ENCODE measurements around the gene NFYC. TPM values are rescaled to one million over a fixed set of nuclear protein-coding genes. Genes with fewer than 3 reads are reported as not detected.

Gene NFYC
- total RNA-seq, 1 donor from 2014 or later = 49.7 TPM

DNA sequence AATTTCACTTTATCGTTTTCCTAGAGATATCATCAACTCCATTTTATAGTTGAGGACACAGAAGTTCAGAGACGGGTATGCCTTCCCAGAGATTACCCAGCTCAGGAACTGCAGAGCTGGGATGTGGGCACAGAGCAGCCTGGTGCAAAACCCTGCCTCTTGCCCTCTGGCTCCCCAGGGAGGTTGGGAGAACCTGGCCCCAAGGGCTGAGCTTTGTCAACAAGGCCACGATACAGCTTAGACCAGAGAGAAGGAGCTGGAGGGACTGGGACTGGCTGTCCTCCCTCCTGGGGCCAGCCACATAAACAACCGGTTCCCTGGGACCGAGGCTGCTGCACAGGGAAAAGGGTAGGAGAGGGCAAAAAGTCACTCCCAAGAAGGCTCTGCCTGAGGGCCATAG lies 29.8 kb upstream of the NFYC start:
- Mint-ChIP-seq H3K27ac (ENCODE audit: unreplicated experiment) (no peak overlapping the region), H3K27me3 (ENCODE audit: unreplicated experiment) (peaks cover 10% of the 10 kb centered on the region), H3K36me3 (ENCODE audit: low read depth, unreplicated experiment) (no peaks in the 10 kb centered on the region), H3K4me1 (ENCODE audit: unreplicated experiment) (peaks cover 4% of the 10 kb centered on the region), H3K9me3 (ENCODE audit: unreplicated experiment) (no peaks in the 10 kb centered on the region), H3K4me3 (ENCODE audit: unreplicated experiment) (no peak overlapping the region)
- DNase-seq (ENCODE audit: low spot score) = no peak
- TF ChIP-seq, protein P1, sequence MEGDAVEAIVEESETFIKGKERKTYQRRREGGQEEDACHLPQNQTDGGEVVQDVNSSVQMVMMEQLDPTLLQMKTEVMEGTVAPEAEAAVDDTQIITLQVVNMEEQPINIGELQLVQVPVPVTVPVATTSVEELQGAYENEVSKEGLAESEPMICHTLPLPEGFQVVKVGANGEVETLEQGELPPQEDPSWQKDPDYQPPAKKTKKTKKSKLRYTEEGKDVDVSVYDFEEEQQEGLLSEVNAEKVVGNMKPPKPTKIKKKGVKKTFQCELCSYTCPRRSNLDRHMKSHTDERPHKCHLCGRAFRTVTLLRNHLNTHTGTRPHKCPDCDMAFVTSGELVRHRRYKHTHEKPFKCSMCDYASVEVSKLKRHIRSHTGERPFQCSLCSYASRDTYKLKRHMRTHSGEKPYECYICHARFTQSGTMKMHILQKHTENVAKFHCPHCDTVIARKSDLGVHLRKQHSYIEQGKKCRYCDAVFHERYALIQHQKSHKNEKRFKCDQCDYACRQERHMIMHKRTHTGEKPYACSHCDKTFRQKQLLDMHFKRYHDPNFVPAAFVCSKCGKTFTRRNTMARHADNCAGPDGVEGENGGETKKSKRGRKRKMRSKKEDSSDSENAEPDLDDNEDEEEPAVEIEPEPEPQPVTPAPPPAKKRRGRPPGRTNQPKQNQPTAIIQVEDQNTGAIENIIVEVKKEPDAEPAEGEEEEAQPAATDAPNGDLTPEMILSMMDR (IDR thresholded peaks at IDR 0.05; ENCODE audit: unreplicated experiment) = no peak

DNA sequence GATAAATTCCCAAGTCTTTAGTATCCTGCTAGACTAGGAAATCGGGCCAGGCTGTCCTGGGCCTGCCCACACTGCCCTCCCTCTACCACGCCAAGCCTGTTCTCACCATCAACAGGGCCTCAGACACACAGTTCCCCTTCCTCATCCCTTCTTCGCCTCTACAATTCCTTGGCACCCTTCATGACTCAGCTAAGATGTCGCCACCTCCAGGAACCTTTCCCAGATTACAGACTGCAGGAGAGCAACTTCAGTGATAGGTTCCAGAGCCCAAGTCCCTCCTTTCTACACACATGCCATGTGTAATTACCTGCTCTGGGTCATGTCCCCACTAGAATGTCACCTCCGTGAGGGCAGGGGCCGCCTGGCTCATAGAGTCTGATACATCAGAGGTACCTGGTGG lies 29.4 kb upstream of the NFYC start:
- H3K27ac Mint-ChIP-seq (ENCODE audit: unreplicated experiment) = no peak overlapping the region
- H3K4me3 Mint-ChIP-seq (ENCODE audit: unreplicated experiment) = no peak overlapping the region
- no peaks in the 10 kb centered on the region for H3K36me3 Mint-ChIP-seq (ENCODE audit: low read depth, unreplicated experiment)
- H3K27me3 Mint-ChIP-seq (ENCODE audit: unreplicated experiment) = peaks cover 10% of the 10 kb centered on the region
- TF ChIP-seq, protein P1 (IDR thresholded peaks at IDR 0.05; ENCODE audit: unreplicated experiment) = no peak
- H3K4me1 Mint-ChIP-seq (ENCODE audit: unreplicated experiment) = peaks cover 4% of the 10 kb centered on the region
- H3K9me3 Mint-ChIP-seq (ENCODE audit: unreplicated experiment) = no peaks in the 10 kb centered on the region
- DNase-seq (ENCODE audit: low spot score) = no peak

DNA sequence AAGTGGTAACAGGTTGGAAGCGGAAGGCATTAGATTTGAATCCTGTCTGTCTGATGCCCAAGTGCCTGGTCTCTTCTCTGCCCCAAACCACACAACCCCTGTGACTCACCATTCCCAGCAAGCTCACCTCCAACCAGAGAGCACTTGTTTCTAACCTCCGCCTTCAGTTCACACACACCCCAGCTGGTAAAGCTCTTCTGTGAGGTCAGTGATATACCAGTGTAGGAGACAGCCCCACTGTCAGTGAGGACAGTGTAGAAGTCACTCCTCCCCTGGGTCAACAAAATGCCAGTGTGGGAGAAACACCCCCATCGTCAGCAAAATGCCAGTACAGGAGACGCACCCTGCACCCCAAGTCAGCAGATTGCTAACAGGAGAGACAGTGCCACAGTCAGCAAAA lies 28.6 kb upstream of the NFYC start:
- H3K9me3 Mint-ChIP-seq (ENCODE audit: unreplicated experiment) = no peaks in the 10 kb centered on the region
- H3K4me1 Mint-ChIP-seq (ENCODE audit: unreplicated experiment) = peaks cover 4% of the 10 kb centered on the region
- no peaks in the 10 kb centered on the region for H3K36me3 Mint-ChIP-seq (ENCODE audit: low read depth, unreplicated experiment)
- TF ChIP-seq, protein P1 (IDR thresholded peaks at IDR 0.05; ENCODE audit: unreplicated experiment) = no peak
- no peak for DNase-seq (ENCODE audit: low spot score)
- no peak overlapping the region for H3K27ac Mint-ChIP-seq (ENCODE audit: unreplicated experiment)
- H3K4me3 Mint-ChIP-seq (ENCODE audit: unreplicated experiment) = no peak overlapping the region
- H3K27me3 Mint-ChIP-seq (ENCODE audit: unreplicated experiment) = peaks cover 8% of the 10 kb centered on the region

DNA sequence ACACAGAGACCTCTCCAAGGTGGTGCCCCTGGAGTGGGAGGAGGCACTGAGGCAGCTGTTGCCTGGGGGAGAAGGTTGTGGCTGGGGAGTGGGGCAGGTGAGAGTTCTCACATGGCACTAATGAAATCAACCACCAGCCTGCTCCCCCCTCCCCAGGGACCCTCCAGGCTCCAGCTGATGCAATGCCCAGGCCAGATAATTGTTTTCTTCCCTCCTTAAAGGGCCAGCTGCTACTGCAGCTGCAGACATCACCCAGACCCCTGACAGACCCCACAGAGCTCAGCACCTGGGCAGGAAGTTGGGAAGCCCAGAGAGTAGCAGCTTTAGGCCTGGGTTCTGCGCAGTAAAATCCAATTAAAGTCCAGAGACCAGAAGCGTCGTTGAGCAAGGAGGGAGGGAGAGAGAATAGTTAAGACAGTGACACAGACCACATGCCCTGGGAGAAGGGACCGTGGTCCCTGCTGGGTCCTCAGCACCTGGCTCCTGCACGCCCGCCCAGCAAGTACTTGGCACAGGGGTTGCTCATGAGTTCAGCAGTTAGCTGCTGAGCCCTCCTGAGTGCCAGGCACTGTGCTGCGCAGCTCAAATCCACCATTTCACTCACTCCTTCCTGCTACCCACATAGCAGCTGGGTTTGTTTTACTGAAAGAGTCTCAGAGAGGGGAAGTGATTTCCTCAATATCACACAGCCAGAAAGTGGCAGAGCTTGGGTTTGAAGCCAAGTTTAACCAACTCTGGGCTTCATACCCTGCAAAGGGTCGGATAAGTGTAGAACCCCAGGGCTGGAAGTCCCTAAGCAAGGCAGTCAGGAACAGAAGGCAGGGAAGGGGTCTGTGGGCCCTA lies 28.0 kb upstream of the NFYC start:
- Mint-ChIP-seq H3K36me3 (ENCODE audit: low read depth, unreplicated experiment) (no peaks in the 10 kb centered on the region), H3K9me3 (ENCODE audit: unreplicated experiment) (no peaks in the 10 kb centered on the region), H3K4me1 (ENCODE audit: unreplicated experiment) (peaks cover 4% of the 10 kb centered on the region), H3K27ac (ENCODE audit: unreplicated experiment) (no peak overlapping the region), H3K27me3 (ENCODE audit: unreplicated experiment) (peaks cover 8% of the 10 kb centered on the region), H3K4me3 (ENCODE audit: unreplicated experiment) (no peak overlapping the region)
- TF ChIP-seq, protein P1 (IDR thresholded peaks at IDR 0.05; ENCODE audit: unreplicated experiment) = no peak
- DNase-seq (ENCODE audit: low spot score) = no peak

DNA sequence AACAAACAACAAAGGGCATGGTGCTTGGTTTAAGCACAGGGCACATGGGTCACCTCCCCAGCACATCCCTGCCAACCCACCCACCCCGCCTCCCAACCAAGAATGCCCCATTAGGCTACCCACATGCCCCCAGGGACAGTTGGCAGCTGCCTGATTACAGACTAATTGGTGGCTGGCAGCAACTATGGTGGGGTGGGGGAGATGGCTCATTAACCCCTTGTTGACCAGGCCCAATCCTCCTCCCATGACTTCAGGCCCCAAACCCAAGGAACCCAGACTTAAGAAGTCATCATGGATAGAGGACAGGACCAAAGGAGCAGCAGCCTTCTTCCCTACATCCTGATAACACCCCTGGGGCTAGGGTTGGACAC lies 27.4 kb upstream of the NFYC start:
- TF ChIP-seq, protein P1 (IDR thresholded peaks at IDR 0.05; ENCODE audit: unreplicated experiment) = no peak
- Mint-ChIP-seq H3K4me3 (ENCODE audit: unreplicated experiment) (no peak overlapping the region), H3K9me3 (ENCODE audit: unreplicated experiment) (no peaks in the 10 kb centered on the region), H3K27me3 (ENCODE audit: unreplicated experiment) (peaks cover 8% of the 10 kb centered on the region), H3K4me1 (ENCODE audit: unreplicated experiment) (peaks cover 4% of the 10 kb centered on the region), H3K27ac (ENCODE audit: unreplicated experiment) (no peak overlapping the region), H3K36me3 (ENCODE audit: low read depth, unreplicated experiment) (no peaks in the 10 kb centered on the region)
- no peak for DNase-seq (ENCODE audit: low spot score)

Data from endothelial cell (in vitro differentiated cells).